HepG2 (cell line): ENCODE data around the gene DOLK. TPM values are rescaled to one million over a fixed set of nuclear protein-coding genes. Genes with fewer than 3 reads are reported as not detected.

Experiments
- ATAC-seq: fragments of 200-7000 bp; cut with Tn5 transposase; 3 replicates; pipeline ENCODE4 v1.9.1; 2020; ENCODE audit warnings: mild to moderate bottlenecking, moderate library complexity
- BruUV-seq: library from RNA; stranded (reverse); fragments of 400-500 nt; replicated peaks from 2 replicates; lab custom pipeline; 2021; lab: Mats Ljungman, UMichigan
- CTCF ChIA-PET: fragments of 300-600 bp; formaldehyde crosslinking; extraction: SDS; loops from one replicate; lab custom pipeline; 2021; ENCODE audit warnings: low total read pairs, inconsistent platforms, low intra/inter-chr PET ratio; lab: Yijun Ruan, JAX
- POLR2A ChIA-PET: fragments of 350-600 bp; sonication (Branson Sonifier 250); formaldehyde crosslinking; loops from one replicate; lab custom pipeline; 2020; ENCODE audit warnings: antibody characterized with exemption, inconsistent platforms; lab: Yijun Ruan, JAX
- DNase-seq: peaks from one replicate; pipeline ENCODE4 v3.0.0-alpha.2; 2015; ENCODE audit warnings: low spot score
- FAIRE-seq: peaks from 3 replicates; lab custom pipeline; 2011; peaks lifted over from hg19 to GRCh38; lab: Jason Lieb, UNC
- H2AFZ ChIP-seq: one replicate; pipeline ENCODE4 v1.6.1; 2011; ENCODE audit warnings: low read length, inconsistent platforms
- H3K27ac ChIP-seq: fragments of 300-600 bp; 3 replicates; pipeline ENCODE4 v1.8.0; 2011; ENCODE audit warnings: mixed run types, mild to moderate bottlenecking, mixed read lengths, low read length, inconsistent platforms; ENCODE audit not compliant: insufficient read depth; ENCODE audit errors: extremely low read length
- H3K27me3 ChIP-seq, 2 experiments: fragments of 200-600 bp in 1 of 2; 2 replicates in 1 of 2; 3 replicates in 1 of 2; pipeline versions ENCODE4 v1.6.0 to v1.8.0; 2011; ENCODE audit warnings: low read length in 2 of 2, mild to moderate bottlenecking in 2 of 2, moderate library complexity in 2 of 2, inconsistent platforms in 1 of 2; ENCODE audit not compliant: insufficient read depth in 2 of 2, control insufficient read depth in 1 of 2
- H3K36me3 ChIP-seq, 2 experiments: fragments of 200-600 bp in 1 of 2; replicated peaks in 1 of 2; 2 replicates in 1 of 2; 3 replicates in 1 of 2; pipeline versions ENCODE4 v1.5.1 to v1.8.0; 2011; ENCODE audit warnings: low read length in 2 of 2, inconsistent platforms in 1 of 2; ENCODE audit not compliant: insufficient read depth in 2 of 2, control insufficient read depth in 1 of 2
- H3K4me1 ChIP-seq: 2 replicates; pipeline ENCODE4 v1.5.1; 2012; ENCODE audit warnings: low read length, inconsistent platforms; ENCODE audit not compliant: insufficient read depth
- H3K4me2 ChIP-seq: 2 replicates; pipeline ENCODE4 v1.6.0; 2011; ENCODE audit warnings: low read depth, low read length, inconsistent platforms
- H3K4me3 ChIP-seq, 3 experiments: fragments of 200-600 bp in 1 of 3; sonication (generic), shearing (Covaris generic) in 1 of 3; replicated peaks in 1 of 3; 2 replicates each; pipeline ENCODE4 v1.5.1; 2011 to 2016; ENCODE audit warnings: low read length in 3 of 3, inconsistent platforms in 2 of 3, low read depth in 2 of 3, mild to moderate bottlenecking in 2 of 3, control low read depth in 1 of 3, mixed read lengths in 1 of 3; ENCODE audit not compliant: insufficient read depth in 1 of 3
- H3K79me2 ChIP-seq: one replicate; pipeline ENCODE4 v1.6.1; 2011; ENCODE audit warnings: low read length, inconsistent platforms; ENCODE audit not compliant: insufficient read depth
- H3K9ac ChIP-seq: 2 replicates; pipeline ENCODE4 v1.6.0; 2011; ENCODE audit warnings: mild to moderate bottlenecking, low read depth, low read length, inconsistent platforms; ENCODE audit not compliant: insufficient read depth
- H3K9me3 ChIP-seq: 2 replicates; pipeline ENCODE4 v1.5.1; 2012; ENCODE audit warnings: mild to moderate bottlenecking, low read length
- H4K20me1 ChIP-seq: 2 replicates; pipeline ENCODE4 v1.6.0; 2011; ENCODE audit warnings: inconsistent platforms, mild to moderate bottlenecking, low read length, moderate library complexity; ENCODE audit not compliant: insufficient read depth
- AKNA ChIP-seq: sonication (generic); formaldehyde crosslinking; IDR thresholded peaks from 2 replicates; pipeline ENCODE4 v1.4.0; 2020; ENCODE audit warnings: missing genetic modification reagents, borderline replicate concordance
- ARID5B ChIP-seq: IDR thresholded peaks from 2 replicates; pipeline ENCODE4 v1.4.0; 2020; ENCODE audit warnings: mild to moderate bottlenecking, missing genetic modification reagents
- HNF1B ChIP-seq: sonication (generic); formaldehyde crosslinking; IDR thresholded peaks from 2 replicates; pipeline ENCODE4 v1.5.1; 2020; ENCODE audit warnings: mild to moderate bottlenecking, moderate library complexity, missing genetic modification reagents
- KDM3A ChIP-seq: IDR thresholded peaks from 2 replicates; pipeline ENCODE4 v1.6.1; 2018; ENCODE audit warnings: low read depth, missing compliant biosample characterization
- MAFF ChIP-seq: IDR thresholded peaks from 2 replicates; pipeline ENCODE4 v1.6.1; 2011; ENCODE audit warnings: low read depth, low read length, improper control_type of control experiment
- NFKBIZ ChIP-seq: IDR thresholded peaks from 2 replicates; pipeline ENCODE4 v1.6.1; 2018; ENCODE audit warnings: missing genetic modification reagents, missing compliant biosample characterization
- PCBP2 ChIP-seq: fragments of 200-400 bp; formaldehyde crosslinking; optimal IDR thresholded peaks from 2 replicates; pipeline ENCODE3; 2018; ENCODE audit warnings: low read length, low read depth; ENCODE audit not compliant: poor library complexity, severe bottlenecking
- STAT5B ChIP-seq: sonication (generic); formaldehyde crosslinking; IDR thresholded peaks from 2 replicates; pipeline ENCODE4 v1.4.0; 2020; ENCODE audit warnings: missing genetic modification reagents
- ZNF20 ChIP-seq: sonication (generic); formaldehyde crosslinking; IDR thresholded peaks from 2 replicates; pipeline ENCODE4 v1.4.0; 2020; ENCODE audit warnings: mild to moderate bottlenecking, moderate library complexity, missing genetic modification reagents
- ZNF207 ChIP-seq: fragments of 450-650 bp; IDR thresholded peaks from 2 replicates; pipeline ENCODE4 v1.6.1; 2016; ENCODE audit warnings: antibody characterized with exemption, borderline replicate concordance
- ZNF552 ChIP-seq: sonication (generic); formaldehyde crosslinking; IDR thresholded peaks from 2 replicates; pipeline ENCODE4 v1.9.0; 2022; ENCODE audit warnings: missing genetic modification reagents, mild to moderate bottlenecking, borderline replicate concordance
- ZNF790 ChIP-seq: sonication (generic); formaldehyde crosslinking; IDR thresholded peaks from 2 replicates; pipeline ENCODE4 v1.8.0; 2022; ENCODE audit warnings: missing genetic modification reagents, mild to moderate bottlenecking, borderline replicate concordance
- ZUFSP ChIP-seq: sonication (generic); formaldehyde crosslinking; IDR thresholded peaks from 2 replicates; pipeline ENCODE4 v1.9.0; 2021; ENCODE audit warnings: missing genetic modification reagents, mild to moderate bottlenecking, borderline replicate concordance
- WGBS: methylation state at CpG from one replicate; pipeline ENCODE4 v1.1.6; 2017; ENCODE audit warnings: low lambda C conversion rate; 5-methylcytosine and 5-hydroxymethylcytosine counted together
- in situ Hi-C: cut with HindIII; loops from 2 replicates; pipeline ENCODE4 v1.10.0; 2017; ENCODE audit warnings: low pct_unique_long_range_greater_than_20kb; ENCODE audit not compliant: extremely low pct_ligation_motif_present
- intact Hi-C: fragments of 100-400 bp; cut with micrococcal nuclease; formaldehyde crosslinking; loops from one replicate; pipeline ENCODE4 v1.10.0; 2022; ENCODE audit not compliant: unreplicated experiment
- polyA plus RNA-seq, 8 experiments: library from polyadenylated mRNA; depleted of rRNA in 3 of 8; stranded (reverse) in 7 of 8; unstranded in 1 of 8; fragments of >200 nt; fragmentation: Illumina TruSeq in 4 of 8; extraction: Trizol in 4 of 8; gene quantifications; 2 replicates each; pipeline versions ENCODE4 v1.2.1 to v1.2.3, GENCODE V29; 2011 to 2016; ENCODE audit warnings: low read depth in 4 of 8, missing spikeins in 1 of 8, mixed read lengths in 1 of 8; ENCODE audit not compliant: insufficient read depth in 1 of 8
- total RNA-seq, 5 experiments: library from RNA; depleted of rRNA; stranded (reverse); fragments of >200 nt; fragmentation: Illumina TruSeq; extraction: Trizol; gene quantifications; 2 replicates each; pipeline ENCODE4 v1.2.3, GENCODE V29; 2016; ENCODE audit warnings: low read depth in 1 of 5

Gene DOLK
- total and polyA plus RNA-seq, 2 of the 13 experiments (the other 11 are each of a cell fraction or from before 2014, with no cell fraction given) = 15.4 to 18.7 TPM

- in situ Hi-C loops (no loop called here), intact Hi-C loops (no loop called here)
- ChIA-PET CTCF (no interaction called here), POLR2A (no interaction called here)
- DNase-seq (no peak), FAIRE-seq (no peak), ATAC-seq (peak; percentile 59; the same call in 2 of the 3 replicates)
- Histone ChIP-seq H3K4me2 (peak overlapping the region; percentile 97), H3K27ac (peak overlapping the region; percentile 80), H3K36me3 (peaks cover 1 to 2% of the 10 kb centered on the region in 2 experiments; a peak in 3 of 5 replicates), H2AFZ (no peak overlapping the region), H3K9ac (peak overlapping the region; percentile 96), H3K9me3 (no peaks in the 10 kb centered on the region), H3K27me3 (no peaks in the 10 kb centered on the region; a peak in 1 of 5 replicates), H3K4me3 (peak overlapping the region; percentile 91 to 100 (median 99)), H3K79me2 (peaks cover 27% of the 10 kb centered on the region), H3K4me1 (peaks cover 68% of the 10 kb centered on the region), H4K20me1 (no peaks in the 10 kb centered on the region)
- BruUV-seq = no TSS peak
- 0% methylated on average over 7 of the region's 20 CpGs for WGBS
- TF ChIP-seq HNF1B (CRISPR knock-in tag) = peak; percentile 54
- TF ChIP-seq KDM3A = no peak
- TF ChIP-seq NFKBIZ (CRISPR knock-in tag) = no peak
- no peak for TF ChIP-seq ZUFSP (CRISPR knock-in tag)
- TF ChIP-seq AKNA (CRISPR knock-in tag) = no peak
- no peak for TF ChIP-seq ZNF552 (CRISPR knock-in tag)
- no peak for TF ChIP-seq ZNF207
- 0 out of 2 replicates have a peak, but pooled peaks have one; percentile 49 for TF ChIP-seq ZNF20 (CRISPR knock-in tag)
- TF ChIP-seq STAT5B (CRISPR knock-in tag) = no peak
- TF ChIP-seq PCBP2 = no peak
- no peak for TF ChIP-seq ARID5B (CRISPR knock-in tag)
- TF ChIP-seq ZNF790 (CRISPR knock-in tag) = no peak
- no peak for TF ChIP-seq MAFF
Observed at GRCh38 chr9:128947277-128947526, 201 bp downstream of the DOLK start.
